Osteoblast (primary cell): ENCODE results near the gene PYGO1. TPM values are rescaled to one million over a fixed set of nuclear protein-coding genes. Genes with fewer than 3 reads are reported as not detected.
"Not testable (repeated sequence)": the region's sequence is repeated elsewhere in the genome, so short reads cannot be mapped to it uniquely, and the experiment has no call there.

Experiments used
- DNase-seq: peaks from one replicate; pipeline ENCODE4 v3.0.0; 2011; ENCODE audit warnings: low spot score, mixed read lengths; ENCODE audit not compliant: insufficient read length; ENCODE audit errors: missing footprints
- H2AFZ ChIP-seq: 2 replicates; pipeline ENCODE4 v1.6.0; 2011; ENCODE audit warnings: mild to moderate bottlenecking, low read length
- H3K27ac ChIP-seq: 2 replicates; pipeline ENCODE4 v1.5.1; 2011; ENCODE audit warnings: mild to moderate bottlenecking, low read depth, low read length, moderate library complexity
- H3K27me3 ChIP-seq: 2 replicates; pipeline ENCODE4 v1.6.0; 2012; ENCODE audit warnings: mild to moderate bottlenecking, control low read depth, inconsistent platforms, low read length, moderate library complexity; ENCODE audit not compliant: insufficient read depth
- H3K36me3 ChIP-seq: 2 replicates; pipeline ENCODE4 v1.5.1; 2011; ENCODE audit warnings: mild to moderate bottlenecking, low read length, control low read depth, moderate library complexity; ENCODE audit not compliant: insufficient read depth
- H3K4me1 ChIP-seq: 2 replicates; pipeline ENCODE4 v1.5.1; 2011; ENCODE audit warnings: mild to moderate bottlenecking, low read length, control low read depth, moderate library complexity; ENCODE audit not compliant: insufficient read depth
- H3K4me2 ChIP-seq: 2 replicates; pipeline ENCODE4 v1.6.0; 2011; ENCODE audit warnings: mild to moderate bottlenecking, low read length; ENCODE audit not compliant: insufficient read depth
- H3K4me3 ChIP-seq: fragments of 200-600 bp; sonication (generic); 3 replicates; pipeline ENCODE4 v1.5.1; 2012; ENCODE audit warnings: mild to moderate bottlenecking, low read length, inconsistent platforms; ENCODE audit not compliant: insufficient read depth
- H3K79me2 ChIP-seq: 2 replicates; pipeline ENCODE4 v1.6.0; 2012; ENCODE audit warnings: mild to moderate bottlenecking, low read length, control low read depth, inconsistent platforms; ENCODE audit not compliant: insufficient read depth
- H3K9me3 ChIP-seq: 2 replicates; pipeline ENCODE4 v1.5.1; 2011; ENCODE audit warnings: low read depth, low read length, control low read depth
- H4K20me1 ChIP-seq: 2 replicates; pipeline ENCODE4 v1.6.0; 2012; ENCODE audit warnings: mild to moderate bottlenecking, low read length, control low read depth; ENCODE audit not compliant: insufficient read depth
- CTCF ChIP-seq: IDR thresholded peaks from 2 replicates; pipeline ENCODE4 v1.5.1; 2011; ENCODE audit warnings: mild to moderate bottlenecking, low read depth, low read length, moderate library complexity; ENCODE audit errors: extremely low read depth
- total RNA-seq: library from RNA; depleted of rRNA; stranded (reverse); fragments of >200 nt; gene quantifications from 2 replicates; pipeline ENCODE4 v1.2.3, GENCODE V29; 2012

PYGO1 gene
- total RNA-seq, 1 donor: 15.6 TPM

GRCh38 chr15:55494931-55495330 is 93.2 kb downstream of the PYGO1 start:
- Histone ChIP-seq H3K27ac (no peak overlapping the region), H3K36me3 (no peaks in the 10 kb centered on the region), H3K4me2 (no peak overlapping the region), H3K27me3 (no peaks in the 10 kb centered on the region), H2AFZ (no peak overlapping the region), H4K20me1 (no peaks in the 10 kb centered on the region), H3K4me1 (peaks cover 5% of the 10 kb centered on the region), H3K9me3 (no peaks in the 10 kb centered on the region), H3K79me2 (no peaks in the 10 kb centered on the region), H3K4me3 (no peak overlapping the region)
- TF ChIP-seq CTCF: no peak
- DNase-seq: no peak

GRCh38 chr15:55488952-55489600 is 99.1 kb downstream of the PYGO1 start:
- not testable (repeated sequence) for H3K27ac ChIP-seq, DNase-seq

More at GRCh38 chr15:55488952-55489600, 99.1 kb downstream of the PYGO1 start:
- H2AFZ ChIP-seq, H3K27me3 ChIP-seq, H3K79me2 ChIP-seq, H3K4me2 ChIP-seq, H3K36me3 ChIP-seq, H3K4me3 ChIP-seq, H3K9me3 ChIP-seq, H3K4me1 ChIP-seq, H4K20me1 ChIP-seq: not testable (repeated sequence)

Other genes starting within 250 kb of the PYGO1 start
- 209 and 250 TPM in 2 replicates for gene CCPG1, start 180.0 kb downstream of the PYGO1 start, total RNA-seq
- gene PIERCE2, start 179.8 kb downstream of the PYGO1 start, total RNA-seq: 3.6 and 5.3 TPM in 2 replicates
- gene DNAAF4, start 80.1 kb downstream of the PYGO1 start, total RNA-seq: 2.9 and 5.1 TPM in 2 replicates
- 4.7 and 5.6 TPM in 2 replicates for gene PRTG, start 154.8 kb upstream of the PYGO1 start, total RNA-seq